CD4-positive, alpha-beta T cell treated with Interleukin-6 for 4 hours (primary cell): ENCODE results near the gene PTPRE.

Source experiments
- DNase-seq: peaks from one replicate; pipeline ENCODE4 v3.0.0-alpha.2; 2020; ENCODE audit warnings: mixed read lengths

Gene PTPRE

GRCh38 chr10:127986531-127987466 is 79.9 kb downstream of the PTPRE start:
- DNase-seq: no peak

- no peak for DNase-seq
Measured at GRCh38 chr10:127987467-127988380, 80.8 kb downstream of the PTPRE start.

GRCh38 chr10:127989481-127990012 is 82.6 kb downstream of the PTPRE start:
- no peak for DNase-seq

- peak; percentile 33 for DNase-seq
Measured at GRCh38 chr10:127990132-127990788, 83.4 kb downstream of the PTPRE start.

- DNase-seq: peak; percentile 63
Measured at GRCh38 chr10:127990846-127991542, 84.1 kb downstream of the PTPRE start.

- DNase-seq: no peak
Measured at GRCh38 chr10:127991543-127992255, 84.8 kb downstream of the PTPRE start.

- DNase-seq: no peak
Measured at GRCh38 chr10:127992376-127992775, 85.5 kb downstream of the PTPRE start.

- DNase-seq: no peak
Measured at GRCh38 chr10:127993056-127993690, 86.3 kb downstream of the PTPRE start.

GRCh38 chr10:127995939-127996338 is 89.0 kb downstream of the PTPRE start:
- no peak for DNase-seq

GRCh38 chr10:127996586-127996985 is 89.7 kb downstream of the PTPRE start:
- no peak for DNase-seq

- no peak for DNase-seq
Measured at GRCh38 chr10:127997271-127997670, 90.4 kb downstream of the PTPRE start.

- DNase-seq: no peak
Measured at GRCh38 chr10:127997937-127998336, 91.0 kb downstream of the PTPRE start.

GRCh38 chr10:127998501-127999144 is 91.7 kb downstream of the PTPRE start:
- DNase-seq: no peak

- no peak for DNase-seq
Measured at GRCh38 chr10:127999297-128000129, 92.6 kb downstream of the PTPRE start.

- DNase-seq: no peak
Measured at GRCh38 chr10:128000471-128001362, 93.8 kb downstream of the PTPRE start.

- DNase-seq: no peak
Measured at GRCh38 chr10:128001363-128001745, 94.5 kb downstream of the PTPRE start.

- DNase-seq: no peak
Measured at GRCh38 chr10:128001849-128002248, 94.9 kb downstream of the PTPRE start.

- no peak for DNase-seq
Measured at GRCh38 chr10:128003521-128003920, 96.6 kb downstream of the PTPRE start.
